Measurements from ENCODE around the gene LMOD3. TPM values are rescaled to one million over a fixed set of nuclear protein-coding genes. Genes with fewer than 3 reads are reported as not detected.

The LMOD3 gene
- total and polyA plus RNA-seq, 2 of the 4 experiments (the other 2 are of a cell fraction): not detected

- Histone ChIP-seq H3K23ac (ENCODE audit: low read depth, low read length) (no peak overlapping the region), H2AFZ (replicated peaks; ENCODE audit: low read length, poor library complexity) (no peak overlapping the region), H3K9me3 (ENCODE audit: control insufficient read depth, insufficient read depth, low read length) (no peaks in the 10 kb centered on the region), H3K27me3 (ENCODE audit: control insufficient read depth, insufficient read depth, low read length) (no peaks in the 10 kb centered on the region), H2BK120ac (ENCODE audit: low read depth, low read length) (no peak overlapping the region), H3K4me2 (ENCODE audit: low read depth, low read length) (no peak overlapping the region), H4K8ac (ENCODE audit: low read depth in 2 of 2, low read length in 2 of 2) (no peak overlapping the region), H3K18ac (ENCODE audit: low read depth, low read length) (no peak overlapping the region), H3K56ac (ENCODE audit: extremely low read depth, insufficient read depth, low read length) (no peak overlapping the region), H2BK20ac (ENCODE audit: low read depth, low read length) (no peak overlapping the region), H4K5ac (ENCODE audit: low read depth, low read length) (no peak overlapping the region), H3K14ac (replicated peaks; ENCODE audit: low read depth, low read length) (no peak overlapping the region), H4K91ac (ENCODE audit: insufficient read depth, low read depth, low read length) (no peak overlapping the region), H3K4ac (ENCODE audit: low read depth, low read length) (no peak overlapping the region), H3K36me3 (ENCODE audit: control insufficient read depth, insufficient read depth, low read length) (peaks cover 7% of the 10 kb centered on the region), H3K4me1 (ENCODE audit: control insufficient read depth, insufficient read depth, low read length) (peaks cover 20% of the 10 kb centered on the region), H3K27ac (ENCODE audit: insufficient read depth, low read length) (no peak overlapping the region), H3K9ac (ENCODE audit: low read depth, low read length) (no peak overlapping the region), H2AK5ac (ENCODE audit: low read depth, low read length) (no peak overlapping the region), H3K79me1 (ENCODE audit: low read depth in 1 of 2, low read length in 2 of 2) (peaks cover 24 to 80% of the 10 kb centered on the region in 2 experiments), H2BK5ac (ENCODE audit: low read depth, low read length, poor library complexity, severe bottlenecking) (no peak overlapping the region), H4K20me1 (ENCODE audit: insufficient read depth, low read length) (peaks cover 55% of the 10 kb centered on the region; the same call in 1 of the 2 replicates), H3K9me1 (ENCODE audit: insufficient read depth, low read length) (peaks cover 30% of the 10 kb centered on the region), H2BK15ac (ENCODE audit: low read depth, low read length) (no peak overlapping the region), H2AK9ac (replicated peaks; ENCODE audit: low read depth, low read length, poor library complexity) (no peak overlapping the region), H3K4me3 (ENCODE audit: insufficient read depth, low read depth, low read length) (no peak overlapping the region)
- in situ Hi-C loops (cut with MboI; ENCODE audit: low sequenced_read_pairs): no loop called here
- TF ChIP-seq CTCF (conservative IDR thresholded peaks at IDR 0.05; ENCODE audit: low read depth, low read length): no peak
- TF ChIP-seq CEBPB (IDR thresholded peaks at IDR 0.05; ENCODE audit: low read depth, low read length): no peak
- TF ChIP-seq RAD21 (IDR thresholded peaks at IDR 0.05; ENCODE audit: low read length): no peak
- TF ChIP-seq MXI1 (IDR thresholded peaks at IDR 0.05; ENCODE audit: borderline replicate concordance, low read depth, low read length): no peak
- TF ChIP-seq RFX5 (IDR thresholded peaks at IDR 0.05; ENCODE audit: low read depth, low read length): no peak
- no peak for TF ChIP-seq SMC3 (IDR thresholded peaks at IDR 0.05; ENCODE audit: low read depth, low read length)
- ATAC-seq (ENCODE audit: low read depth): no peak
- POLR2A ChIA-PET (ENCODE audit: unreplicated experiment): interaction anchor here (0.5 to 0.6 kb wide), 3 partner anchors 13 to 594 kb away, joined by 4 read pairs; no protein-coding TSS in a partner anchor
- dilution Hi-C loops (cut with HindIII; ENCODE audit: low sequenced_read_pairs, unreplicated experiment): no loop called here
- BruUV-seq (replicated peaks): no TSS peak
- intact Hi-C loops (cut with micrococcal nuclease): no loop called here
- CTCF ChIA-PET: no interaction called here
- DNase-seq: no peak
- WGBS, 2 experiments (ENCODE audit: extremely low coverage in 2 of 2, insufficient read length in 1 of 2): no CpG with 5 or more reads among the region's 5 CpGs
Measured at GRCh38 chr3:69091389-69092029, 30.9 kb downstream of the LMOD3 start.
